NCI-H345 treated with DMSO at 0.1 percent for 48 hours (cell line): ENCODE data around the gene LCN15.
"Not testable (repeated sequence)": the region's sequence is repeated elsewhere in the genome, so short reads cannot be mapped to it uniquely, and the experiment has no call there.

Experiments used
- DNase-seq: peaks from one replicate; lab custom pipeline; 2025; ENCODE audit not compliant: unreplicated experiment; lab: John Stamatoyannopoulos, UW

Gene LCN15

DNA sequence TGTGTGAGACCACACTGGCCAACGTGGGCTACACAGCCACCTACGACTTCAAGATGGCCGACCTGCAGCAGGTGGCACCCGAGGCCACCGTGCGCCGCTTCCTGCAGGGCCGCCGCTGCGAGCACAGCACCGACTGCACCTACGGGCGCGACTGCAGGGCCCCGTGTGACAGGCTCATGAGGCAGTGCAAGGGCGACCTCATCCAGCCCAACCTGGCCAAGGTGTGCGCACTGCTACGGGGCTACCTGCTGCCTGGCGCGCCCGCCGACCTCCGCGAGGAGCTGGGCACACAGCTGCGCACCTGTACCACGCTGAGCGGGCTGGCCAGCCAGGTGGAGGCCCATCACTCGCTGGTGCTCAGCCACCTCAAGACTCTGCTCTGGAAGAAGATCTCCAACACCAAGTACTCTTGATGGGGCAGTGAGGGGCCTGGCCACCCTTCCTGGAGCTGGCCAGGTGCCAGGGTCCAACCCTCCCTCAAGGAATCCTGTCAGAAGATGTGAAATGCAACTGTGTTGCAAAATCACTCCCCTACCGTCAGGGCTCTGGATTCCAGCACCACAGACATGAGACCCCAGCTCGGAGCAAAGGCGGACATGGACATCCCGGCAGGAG, 40.8 kb downstream of the LCN15 start:
- no peak for DNase-seq

GRCh38 chr9:136722969-136723356, 41.4 kb downstream of the LCN15 start:
- DNase-seq = no peak

DNA sequence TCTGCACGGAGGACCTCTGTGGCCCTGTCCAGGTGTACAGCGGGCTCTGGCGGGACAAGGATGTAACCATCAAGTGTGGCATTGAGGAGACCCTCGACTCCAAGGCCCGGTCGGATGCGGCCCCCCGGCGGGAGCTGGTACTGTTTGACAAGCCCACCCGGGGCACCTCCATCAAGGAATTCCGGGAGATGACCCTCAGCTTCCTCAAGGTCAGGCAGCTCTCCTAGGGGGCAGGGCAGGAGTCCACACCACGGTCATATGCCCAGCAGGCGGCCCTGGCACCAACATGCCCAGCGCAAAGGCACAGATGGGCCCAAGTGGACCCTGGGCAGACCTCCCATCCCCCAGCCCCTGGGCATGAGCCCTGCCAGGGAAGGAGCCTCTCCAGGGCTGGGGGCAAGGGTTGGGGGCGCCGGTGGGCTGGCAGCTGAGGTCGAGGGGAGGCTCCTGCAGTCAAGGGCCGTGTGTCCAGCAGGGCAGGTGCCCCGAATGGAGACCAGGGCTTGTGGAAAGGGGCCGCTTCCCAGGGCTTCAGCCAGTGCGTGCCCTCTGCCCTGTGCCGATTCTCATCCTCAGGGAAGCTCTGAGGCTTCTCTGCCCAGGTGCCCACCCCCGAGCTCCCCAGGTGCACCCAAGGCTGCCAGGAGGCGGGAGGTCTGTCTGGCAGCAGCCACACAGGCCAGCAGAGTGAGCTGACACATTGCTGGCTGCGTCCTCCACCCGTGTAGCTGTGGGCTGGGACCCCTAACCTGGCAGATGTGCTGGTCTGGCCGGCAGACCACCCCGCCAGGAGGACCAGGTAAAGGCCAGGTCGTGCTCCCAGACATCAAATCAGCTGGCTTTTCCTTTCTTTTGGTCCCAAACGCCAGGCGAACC, 42.0 kb downstream of the LCN15 start:
- DNase-seq = no peak

DNA sequence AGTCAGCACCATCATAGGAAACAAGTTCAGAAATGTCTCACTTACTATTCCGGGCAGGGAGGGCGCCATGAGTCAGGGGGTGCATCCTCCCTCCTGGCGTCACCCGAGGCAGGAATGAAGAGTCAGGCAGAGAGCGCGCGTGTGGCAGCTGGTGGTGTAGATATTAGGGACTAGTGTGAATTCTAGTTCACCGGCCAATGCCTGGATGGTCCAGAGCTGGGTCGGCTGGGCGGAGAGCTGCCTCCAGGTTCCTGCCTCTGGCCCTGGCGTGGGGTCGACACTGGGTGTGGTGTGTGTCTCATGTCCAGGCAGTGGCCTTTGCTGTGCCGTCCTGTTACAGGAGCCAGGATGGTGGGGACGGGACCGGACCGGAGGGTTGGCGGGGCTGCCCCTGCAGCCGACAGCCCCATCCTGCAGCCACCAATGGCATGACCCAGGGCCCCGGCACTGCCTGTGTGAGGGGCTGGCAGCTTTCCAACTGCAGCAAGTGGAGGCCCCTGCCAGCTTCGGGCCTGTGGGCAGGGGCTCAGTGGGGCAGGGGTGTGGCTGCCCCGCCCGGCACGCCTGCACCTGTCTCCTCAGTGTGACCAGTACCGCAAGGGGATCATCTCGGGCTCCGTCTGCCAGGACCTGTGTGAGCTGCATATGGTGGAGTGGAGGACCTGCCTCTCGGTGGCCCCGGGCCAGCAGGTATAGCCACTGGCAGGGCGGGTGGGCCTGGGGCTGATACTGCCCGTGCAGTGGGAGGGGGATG, 42.8 kb downstream of the LCN15 start:
- DNase-seq = no peak

- no peak for DNase-seq
Observed at GRCh38 chr9:136720898-136721338, 43.4 kb downstream of the LCN15 start.

GRCh38 chr9:136720251-136720897, 43.9 kb downstream of the LCN15 start:
- DNase-seq = peak; percentile 33

DNA sequence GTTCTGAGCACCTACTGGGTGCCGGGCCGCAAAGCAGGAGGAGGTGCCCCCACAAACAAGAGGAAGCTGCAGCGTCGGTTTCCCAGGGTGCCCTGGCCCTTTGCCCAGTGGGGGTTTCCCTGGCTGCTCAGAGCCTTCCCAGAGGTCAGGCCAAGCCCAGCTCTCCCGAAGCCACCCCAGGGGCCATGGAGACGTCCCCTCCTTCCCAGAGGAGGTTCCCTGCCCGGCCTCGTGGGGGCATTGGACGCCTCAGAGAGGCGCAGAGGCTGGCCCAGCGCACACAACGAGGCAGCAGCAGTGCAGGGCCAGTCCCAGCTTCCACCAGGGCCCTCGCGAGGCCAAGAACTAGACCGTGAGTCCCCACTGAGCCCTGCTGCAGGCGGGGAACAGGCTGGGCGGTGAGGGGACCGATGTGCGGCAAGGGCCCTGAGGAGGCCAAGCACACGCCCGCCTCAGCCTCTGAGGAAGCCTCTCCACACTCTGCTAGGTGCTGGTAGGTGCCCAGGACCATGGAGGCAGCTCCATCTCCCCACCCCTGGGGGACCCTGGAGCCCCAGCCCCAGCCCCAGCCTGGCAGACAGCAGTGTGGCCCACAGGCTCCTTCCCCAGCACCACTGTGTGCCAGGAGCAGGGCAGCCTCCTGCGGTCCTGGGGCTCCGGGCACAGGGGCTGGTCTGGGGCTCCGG, 45.0 kb downstream of the LCN15 start:
- DNase-seq = no peak

- no peak for DNase-seq
Observed at GRCh38 chr9:136718345-136719194, 45.7 kb downstream of the LCN15 start.

DNA sequence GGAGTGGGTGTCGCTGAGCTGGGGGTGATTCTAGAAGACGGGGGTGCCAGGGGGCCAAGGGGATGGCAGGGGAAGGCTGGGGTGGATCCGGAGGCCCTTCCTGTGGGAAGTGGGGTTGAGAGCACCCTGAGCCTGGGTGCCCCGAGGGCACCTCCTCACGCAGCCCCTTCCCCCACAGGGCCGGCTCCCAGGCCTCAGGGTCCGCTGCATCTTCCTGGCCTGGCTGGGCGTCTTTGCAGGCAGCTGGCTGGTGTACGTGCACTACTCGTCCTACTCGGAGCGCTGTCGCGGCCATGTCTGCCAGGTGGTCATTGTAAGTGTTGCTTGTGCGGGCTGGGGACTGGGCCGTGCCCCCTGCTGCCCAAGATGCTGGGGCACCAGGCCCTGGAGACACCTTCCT, 46.9 kb downstream of the LCN15 start:
- DNase-seq = no peak

GRCh38 chr9:136714893-136715274, 49.4 kb downstream of the LCN15 start:
- DNase-seq = no peak

DNA sequence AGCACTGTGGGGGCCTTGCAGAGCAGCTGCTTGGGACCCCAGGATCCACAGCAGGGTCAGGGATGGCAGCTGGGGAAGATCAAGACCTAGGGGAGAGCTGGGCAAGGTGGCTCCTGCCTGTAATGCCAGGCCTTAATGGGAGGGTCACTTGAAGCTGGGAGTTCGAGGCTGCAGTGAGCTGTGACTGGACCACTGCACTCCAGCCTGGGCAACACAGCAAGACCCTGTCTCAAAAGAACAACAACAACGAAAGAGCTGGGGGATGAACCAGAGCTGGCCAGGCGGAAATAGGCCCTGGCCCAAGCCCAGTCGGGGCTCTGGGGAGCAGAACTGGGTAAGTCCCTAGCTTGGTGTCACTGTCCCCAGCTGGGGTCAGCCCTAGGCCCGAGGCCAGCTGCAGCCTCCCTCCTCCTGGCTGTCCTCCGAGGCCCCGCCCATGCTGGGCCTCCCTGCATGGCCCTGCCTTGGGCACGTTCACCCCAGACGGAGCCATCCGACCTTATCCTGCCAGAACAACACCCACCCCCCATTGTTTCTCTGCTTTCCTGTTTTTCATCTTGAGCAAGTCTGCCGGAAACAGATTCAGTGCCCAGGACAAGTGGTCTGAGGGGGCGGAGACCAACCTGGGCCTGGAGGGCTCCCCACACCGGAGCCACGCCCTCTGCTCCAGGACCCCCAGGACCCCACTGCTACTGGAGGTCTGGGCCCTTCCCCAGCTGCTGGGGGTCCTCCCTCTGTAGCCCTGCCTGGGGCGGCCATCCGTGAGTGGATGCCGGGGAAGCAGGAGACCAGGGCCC, 50.0 kb downstream of the LCN15 start:
- no peak for DNase-seq

DNA sequence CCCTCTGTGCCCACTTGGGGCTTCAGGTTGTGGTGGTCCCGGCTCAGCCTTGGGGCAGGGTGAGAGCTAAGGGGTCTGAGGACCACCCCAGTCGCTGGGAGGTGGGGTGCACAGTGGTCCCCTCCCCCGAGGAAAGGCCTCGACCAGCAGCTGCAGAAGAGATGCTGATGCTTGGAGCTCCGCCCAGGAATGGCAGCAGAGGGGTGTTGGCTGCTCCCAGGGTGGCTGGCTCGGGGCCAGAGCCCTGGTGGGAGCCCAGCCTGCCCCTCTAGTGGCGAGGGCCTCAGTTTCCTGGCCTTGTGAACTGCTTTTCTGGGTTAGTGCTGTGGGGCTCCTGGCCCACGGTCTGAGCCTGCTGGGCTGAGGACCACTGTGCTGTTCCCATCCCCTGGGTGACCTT, 50.8 kb downstream of the LCN15 start:
- DNase-seq = peak; percentile 40

- no peak for DNase-seq
Observed at GRCh38 chr9:136712690-136713544, 51.4 kb downstream of the LCN15 start.

GRCh38 chr9:136711751-136712689, 52.3 kb downstream of the LCN15 start, which contains the start of gene DIPK1B:
Gene DIPK1B (plus strand): TSS chr9:136712572. CDS start chr9:136712666, 94 bp downstream.
- peak; percentile 39 for DNase-seq

GRCh38 chr9:136711219-136711648, 53.1 kb downstream of the LCN15 start:
- DNase-seq = not testable (repeated sequence)

GRCh38 chr9:136710543-136710942, 53.8 kb downstream of the LCN15 start:
- DNase-seq = no peak
